ENCODE data around the gene ACOT8.

GRCh38 chr20:45796337-45797065 is 60.7 kb downstream of the ACOT8 start:
- TF ChIP-seq SMAD3 (CRISPR knock-in tag; IDR thresholded peaks at IDR 0.05; ENCODE audit: borderline replicate concordance), result no peak
- TF ChIP-seq, protein P1, sequence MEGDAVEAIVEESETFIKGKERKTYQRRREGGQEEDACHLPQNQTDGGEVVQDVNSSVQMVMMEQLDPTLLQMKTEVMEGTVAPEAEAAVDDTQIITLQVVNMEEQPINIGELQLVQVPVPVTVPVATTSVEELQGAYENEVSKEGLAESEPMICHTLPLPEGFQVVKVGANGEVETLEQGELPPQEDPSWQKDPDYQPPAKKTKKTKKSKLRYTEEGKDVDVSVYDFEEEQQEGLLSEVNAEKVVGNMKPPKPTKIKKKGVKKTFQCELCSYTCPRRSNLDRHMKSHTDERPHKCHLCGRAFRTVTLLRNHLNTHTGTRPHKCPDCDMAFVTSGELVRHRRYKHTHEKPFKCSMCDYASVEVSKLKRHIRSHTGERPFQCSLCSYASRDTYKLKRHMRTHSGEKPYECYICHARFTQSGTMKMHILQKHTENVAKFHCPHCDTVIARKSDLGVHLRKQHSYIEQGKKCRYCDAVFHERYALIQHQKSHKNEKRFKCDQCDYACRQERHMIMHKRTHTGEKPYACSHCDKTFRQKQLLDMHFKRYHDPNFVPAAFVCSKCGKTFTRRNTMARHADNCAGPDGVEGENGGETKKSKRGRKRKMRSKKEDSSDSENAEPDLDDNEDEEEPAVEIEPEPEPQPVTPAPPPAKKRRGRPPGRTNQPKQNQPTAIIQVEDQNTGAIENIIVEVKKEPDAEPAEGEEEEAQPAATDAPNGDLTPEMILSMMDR (IDR thresholded peaks at IDR 0.05), result no peak
- TF ChIP-seq JUN (CRISPR knock-in tag; IDR thresholded peaks at IDR 0.05), result no peak
- TF ChIP-seq, protein P2, sequence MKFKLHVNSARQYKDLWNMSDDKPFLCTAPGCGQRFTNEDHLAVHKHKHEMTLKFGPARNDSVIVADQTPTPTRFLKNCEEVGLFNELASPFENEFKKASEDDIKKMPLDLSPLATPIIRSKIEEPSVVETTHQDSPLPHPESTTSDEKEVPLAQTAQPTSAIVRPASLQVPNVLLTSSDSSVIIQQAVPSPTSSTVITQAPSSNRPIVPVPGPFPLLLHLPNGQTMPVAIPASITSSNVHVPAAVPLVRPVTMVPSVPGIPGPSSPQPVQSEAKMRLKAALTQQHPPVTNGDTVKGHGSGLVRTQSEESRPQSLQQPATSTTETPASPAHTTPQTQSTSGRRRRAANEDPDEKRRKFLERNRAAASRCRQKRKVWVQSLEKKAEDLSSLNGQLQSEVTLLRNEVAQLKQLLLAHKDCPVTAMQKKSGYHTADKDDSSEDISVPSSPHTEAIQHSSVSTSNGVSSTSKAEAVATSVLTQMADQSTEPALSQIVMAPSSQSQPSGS (CRISPR knock-in tag; IDR thresholded peaks at IDR 0.05; ENCODE audit: borderline replicate concordance, low read depth), result no peak
- TF ChIP-seq NFYB (CRISPR knock-in tag; conservative IDR thresholded peaks at IDR 0.05; ENCODE audit: low read depth), result no peak
- TF ChIP-seq FOXJ3 (CRISPR knock-in tag; IDR thresholded peaks at IDR 0.05; ENCODE audit: borderline replicate concordance), result no peak
- no peak for TF ChIP-seq FOXK1 (CRISPR knock-in tag; IDR thresholded peaks at IDR 0.05)
- TF ChIP-seq SP1 (CRISPR knock-in tag; conservative IDR thresholded peaks at IDR 0.05), result no peak
- TF ChIP-seq OVOL2 (CRISPR knock-in tag; IDR thresholded peaks at IDR 0.05; ENCODE audit: borderline replicate concordance), result no peak
- TF ChIP-seq, protein P3, sequence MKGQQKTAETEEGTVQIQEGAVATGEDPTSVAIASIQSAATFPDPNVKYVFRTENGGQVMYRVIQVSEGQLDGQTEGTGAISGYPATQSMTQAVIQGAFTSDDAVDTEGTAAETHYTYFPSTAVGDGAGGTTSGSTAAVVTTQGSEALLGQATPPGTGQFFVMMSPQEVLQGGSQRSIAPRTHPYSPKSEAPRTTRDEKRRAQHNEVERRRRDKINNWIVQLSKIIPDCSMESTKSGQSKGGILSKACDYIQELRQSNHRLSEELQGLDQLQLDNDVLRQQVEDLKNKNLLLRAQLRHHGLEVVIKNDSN (CRISPR knock-in tag; IDR thresholded peaks at IDR 0.05), result no peak
- TF ChIP-seq, protein P4, sequence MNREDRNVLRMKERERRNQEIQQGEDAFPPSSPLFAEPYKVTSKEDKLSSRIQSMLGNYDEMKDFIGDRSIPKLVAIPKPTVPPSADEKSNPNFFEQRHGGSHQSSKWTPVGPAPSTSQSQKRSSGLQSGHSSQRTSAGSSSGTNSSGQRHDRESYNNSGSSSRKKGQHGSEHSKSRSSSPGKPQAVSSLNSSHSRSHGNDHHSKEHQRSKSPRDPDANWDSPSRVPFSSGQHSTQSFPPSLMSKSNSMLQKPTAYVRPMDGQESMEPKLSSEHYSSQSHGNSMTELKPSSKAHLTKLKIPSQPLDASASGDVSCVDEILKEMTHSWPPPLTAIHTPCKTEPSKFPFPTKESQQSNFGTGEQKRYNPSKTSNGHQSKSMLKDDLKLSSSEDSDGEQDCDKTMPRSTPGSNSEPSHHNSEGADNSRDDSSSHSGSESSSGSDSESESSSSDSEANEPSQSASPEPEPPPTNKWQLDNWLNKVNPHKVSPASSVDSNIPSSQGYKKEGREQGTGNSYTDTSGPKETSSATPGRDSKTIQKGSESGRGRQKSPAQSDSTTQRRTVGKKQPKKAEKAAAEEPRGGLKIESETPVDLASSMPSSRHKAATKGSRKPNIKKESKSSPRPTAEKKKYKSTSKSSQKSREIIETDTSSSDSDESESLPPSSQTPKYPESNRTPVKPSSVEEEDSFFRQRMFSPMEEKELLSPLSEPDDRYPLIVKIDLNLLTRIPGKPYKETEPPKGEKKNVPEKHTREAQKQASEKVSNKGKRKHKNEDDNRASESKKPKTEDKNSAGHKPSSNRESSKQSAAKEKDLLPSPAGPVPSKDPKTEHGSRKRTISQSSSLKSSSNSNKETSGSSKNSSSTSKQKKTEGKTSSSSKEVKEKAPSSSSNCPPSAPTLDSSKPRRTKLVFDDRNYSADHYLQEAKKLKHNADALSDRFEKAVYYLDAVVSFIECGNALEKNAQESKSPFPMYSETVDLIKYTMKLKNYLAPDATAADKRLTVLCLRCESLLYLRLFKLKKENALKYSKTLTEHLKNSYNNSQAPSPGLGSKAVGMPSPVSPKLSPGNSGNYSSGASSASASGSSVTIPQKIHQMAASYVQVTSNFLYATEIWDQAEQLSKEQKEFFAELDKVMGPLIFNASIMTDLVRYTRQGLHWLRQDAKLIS (CRISPR knock-in tag; IDR thresholded peaks at IDR 0.05; ENCODE audit: borderline replicate concordance), result no peak
- no peak for TF ChIP-seq KAT7 (CRISPR knock-in tag; IDR thresholded peaks at IDR 0.05; ENCODE audit: borderline replicate concordance)
- TF ChIP-seq CREM (CRISPR knock-in tag; IDR thresholded peaks at IDR 0.05), result no peak
